CD4-positive, alpha-beta T cell (primary cell): Measurements from ENCODE around the gene SASH1. TPM values are rescaled to one million over a fixed set of nuclear protein-coding genes. Genes with fewer than 3 reads are reported as not detected.

Source experiments
- ATAC-seq: fragments of 200-7000 bp; cut with Tn5 transposase; one replicate; pipeline ENCODE4 v1.10.0; 2022; ENCODE audit warnings: mild to moderate bottlenecking; ENCODE audit not compliant: poor library complexity
- CTCF ChIA-PET: fragments of 350-600 bp; sonication (Branson Sonifier 250); formaldehyde crosslinking; loops from one replicate; lab custom pipeline; 2021; ENCODE audit warnings: antibody characterized with exemption, inconsistent platforms; lab: Charles Lee
- POLR2A ChIA-PET: fragments of 350-600 bp; sonication (Branson Sonifier 250); formaldehyde crosslinking; loops from one replicate; lab custom pipeline; 2021; ENCODE audit warnings: antibody characterized with exemption, inconsistent platforms; lab: Charles Lee
- DNase-seq, 14 experiments: peaks; one replicate each; pipeline ENCODE4 v3.0.0-alpha.2; 2013 to 2020; ENCODE audit warnings: mixed read lengths in 2 of 14
- H3K27ac ChIP-seq, 2 donors: one replicate each; pipeline versions ENCODE4 v1.5.1 to v1.7.0; 2013; ENCODE audit warnings: low read length in 2 of 2, low read depth in 1 of 2, mild to moderate bottlenecking in 1 of 2
- H3K27me3 ChIP-seq, 2 experiments: 1 replicate in 1 of 2; 2 replicates in 1 of 2; pipeline versions ENCODE4 v1.6.1 to v1.7.0; 2013; ENCODE audit warnings: low read length in 2 of 2, control low read depth in 1 of 2, mild to moderate bottlenecking in 1 of 2, moderate library complexity in 1 of 2; ENCODE audit not compliant: insufficient read depth in 2 of 2, control insufficient read depth in 1 of 2
- H3K36me3 ChIP-seq: one replicate; pipeline ENCODE4 v1.6.1; 2013; ENCODE audit warnings: low read length, control low read depth; ENCODE audit not compliant: insufficient read depth
- H3K4me1 ChIP-seq: one replicate; pipeline ENCODE4 v1.6.1; 2013; ENCODE audit warnings: low read length, control low read depth; ENCODE audit not compliant: insufficient read depth
- H3K4me3 ChIP-seq: one replicate; pipeline ENCODE4 v1.5.1; 2013; ENCODE audit warnings: mild to moderate bottlenecking, low read length, moderate library complexity
- H3K9me3 ChIP-seq, 2 experiments: 1 replicate in 1 of 2; 2 replicates in 1 of 2; pipeline versions ENCODE4 v1.6.1 to v1.7.0; 2013; ENCODE audit warnings: low read length in 2 of 2, mild to moderate bottlenecking in 2 of 2, control low read depth in 1 of 2, moderate library complexity in 1 of 2; ENCODE audit not compliant: control insufficient read depth in 1 of 2, insufficient read depth in 1 of 2
- H3K27ac Mint-ChIP-seq: one replicate; pipeline ENCODE4 v1.8.0; 2020; ENCODE audit warnings: mixed read lengths
- H3K27me3 Mint-ChIP-seq: one replicate; pipeline ENCODE4 v1.8.0; 2021; ENCODE audit warnings: mixed read lengths
- H3K36me3 Mint-ChIP-seq: one replicate; pipeline ENCODE4 v1.8.0; 2021; ENCODE audit warnings: low read depth, mixed read lengths
- H3K4me1 Mint-ChIP-seq: one replicate; pipeline ENCODE4 v1.8.0; 2021; ENCODE audit warnings: low read depth, mixed read lengths
- H3K4me3 Mint-ChIP-seq: one replicate; pipeline ENCODE4 v1.8.0; 2020; ENCODE audit warnings: mild to moderate bottlenecking, mixed read lengths
- H3K9me3 Mint-ChIP-seq: one replicate; pipeline ENCODE4 v1.8.0; 2020; ENCODE audit warnings: mixed read lengths
- intact Hi-C, 2 experiments: fragments of 100-400 bp; cut with DNase I in 1 of 2; cut with micrococcal nuclease in 1 of 2; formaldehyde crosslinking; loops; one replicate each; pipeline versions ENCODE4 v1.15.1 to v1.9.0; 2023 to 2025; cut with DNase I, micrococcal nuclease
- total RNA-seq, 174 experiments: library from RNA in 2 of 174; stranded (reverse) in 2 of 174; gene quantifications; one replicate each; pipeline ENCODE4 v1.2.3 and lab custom pipeline; 2021 to 2026
- TF ChIP-seq, protein P1 (sequence below): fragments of 200-600 bp; IDR thresholded peaks from one replicate; pipeline ENCODE4 v1.8.0; 2022; ENCODE audit warnings: antibody characterized with exemption, mild to moderate bottlenecking

Gene SASH1
- total RNA-seq, 2 experiments from 2014 or later = 0.58 to 0.75 TPM

- H3K4me3 Mint-ChIP-seq = no peak overlapping the region
- H3K27ac Mint-ChIP-seq = no peak overlapping the region
- ATAC-seq (peak; percentile 86), DNase-seq (peak; percentile 40 to 81 (median 56))
- H3K4me1 ChIP-seq = peaks cover 9% of the 10 kb centered on the region
- H3K27me3 ChIP-seq = no peaks in the 10 kb centered on the region
- no peaks in the 10 kb centered on the region for H3K36me3 ChIP-seq
- H3K4me1 Mint-ChIP-seq = peaks cover 8% of the 10 kb centered on the region
- peak overlapping the region; percentile 27 for H3K4me3 ChIP-seq
- POLR2A ChIA-PET = interaction anchor here (0.7 kb wide), 1 partner anchor 27 kb away, joined by 3 read pairs; no protein-coding TSS in a partner anchor
- TF ChIP-seq, protein P1, sequence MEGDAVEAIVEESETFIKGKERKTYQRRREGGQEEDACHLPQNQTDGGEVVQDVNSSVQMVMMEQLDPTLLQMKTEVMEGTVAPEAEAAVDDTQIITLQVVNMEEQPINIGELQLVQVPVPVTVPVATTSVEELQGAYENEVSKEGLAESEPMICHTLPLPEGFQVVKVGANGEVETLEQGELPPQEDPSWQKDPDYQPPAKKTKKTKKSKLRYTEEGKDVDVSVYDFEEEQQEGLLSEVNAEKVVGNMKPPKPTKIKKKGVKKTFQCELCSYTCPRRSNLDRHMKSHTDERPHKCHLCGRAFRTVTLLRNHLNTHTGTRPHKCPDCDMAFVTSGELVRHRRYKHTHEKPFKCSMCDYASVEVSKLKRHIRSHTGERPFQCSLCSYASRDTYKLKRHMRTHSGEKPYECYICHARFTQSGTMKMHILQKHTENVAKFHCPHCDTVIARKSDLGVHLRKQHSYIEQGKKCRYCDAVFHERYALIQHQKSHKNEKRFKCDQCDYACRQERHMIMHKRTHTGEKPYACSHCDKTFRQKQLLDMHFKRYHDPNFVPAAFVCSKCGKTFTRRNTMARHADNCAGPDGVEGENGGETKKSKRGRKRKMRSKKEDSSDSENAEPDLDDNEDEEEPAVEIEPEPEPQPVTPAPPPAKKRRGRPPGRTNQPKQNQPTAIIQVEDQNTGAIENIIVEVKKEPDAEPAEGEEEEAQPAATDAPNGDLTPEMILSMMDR = peak; percentile 91
- CTCF ChIA-PET = interaction anchor here (0.6 to 1.2 kb wide), 6 partner anchors 10 to 580 kb away, joined by 3 to 5 read pairs (median 3); no protein-coding TSS in a partner anchor
- no peaks in the 10 kb centered on the region for H3K36me3 Mint-ChIP-seq
- intact Hi-C loops = loop anchor here (1.0 to 5.0 kb wide), 4 partner anchors 222 to 872 kb away; no protein-coding TSS in a partner anchor
- peaks cover 5% of the 10 kb centered on the region for H3K9me3 Mint-ChIP-seq
- no peak overlapping the region for H3K27ac ChIP-seq
- H3K9me3 ChIP-seq = no peaks in the 10 kb centered on the region
- H3K27me3 Mint-ChIP-seq = peaks cover 26% of the 10 kb centered on the region
Observed at GRCh38 chr6:148559848-148560433, 217.3 kb downstream of the SASH1 start.

DNA sequence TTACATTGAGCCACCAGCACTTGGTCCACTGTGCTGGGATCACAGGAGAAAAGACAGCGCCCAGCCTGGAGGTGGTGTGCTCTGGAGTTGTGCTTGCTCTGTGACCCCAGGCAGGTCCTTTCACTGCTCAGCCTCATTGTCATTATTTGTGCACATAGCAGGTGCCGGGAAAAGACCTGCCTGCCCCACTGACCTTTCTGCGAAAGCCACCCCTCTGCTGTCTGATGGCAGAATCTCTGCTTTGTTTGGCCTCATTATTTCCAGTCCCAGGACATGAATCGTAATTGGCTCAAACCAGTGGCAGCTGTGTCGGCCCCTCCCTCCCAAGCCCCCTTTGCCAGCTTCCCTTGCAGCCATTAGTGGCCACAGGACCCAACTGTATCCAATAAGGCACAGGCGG is 219.0 kb downstream of the SASH1 start:
- no peaks in the 10 kb centered on the region for H3K9me3 Mint-ChIP-seq
- H3K4me1 Mint-ChIP-seq = peaks cover 8% of the 10 kb centered on the region
- TF ChIP-seq, protein P1 = no peak
- no peak overlapping the region for H3K27ac Mint-ChIP-seq
- peaks cover 18% of the 10 kb centered on the region for H3K27me3 Mint-ChIP-seq
- CTCF ChIA-PET = no interaction called here
- Histone ChIP-seq H3K4me3 (no peak overlapping the region), H3K27me3 (no peaks in the 10 kb centered on the region), H3K36me3 (no peaks in the 10 kb centered on the region), H3K9me3 (no peaks in the 10 kb centered on the region), H3K4me1 (peaks cover 18% of the 10 kb centered on the region), H3K27ac (no peak overlapping the region)
- H3K4me3 Mint-ChIP-seq = no peak overlapping the region
- DNase-seq (no peak), ATAC-seq (no peak)
- intact Hi-C loops = loop anchor here (5.0 kb wide), 2 partner anchors 221 to 386 kb away; no protein-coding TSS in a partner anchor
- no peaks in the 10 kb centered on the region for H3K36me3 Mint-ChIP-seq
- POLR2A ChIA-PET = interaction anchor here (1.0 kb wide), 1 partner anchor 16 kb away, joined by 3 read pairs; no protein-coding TSS in a partner anchor

DNA sequence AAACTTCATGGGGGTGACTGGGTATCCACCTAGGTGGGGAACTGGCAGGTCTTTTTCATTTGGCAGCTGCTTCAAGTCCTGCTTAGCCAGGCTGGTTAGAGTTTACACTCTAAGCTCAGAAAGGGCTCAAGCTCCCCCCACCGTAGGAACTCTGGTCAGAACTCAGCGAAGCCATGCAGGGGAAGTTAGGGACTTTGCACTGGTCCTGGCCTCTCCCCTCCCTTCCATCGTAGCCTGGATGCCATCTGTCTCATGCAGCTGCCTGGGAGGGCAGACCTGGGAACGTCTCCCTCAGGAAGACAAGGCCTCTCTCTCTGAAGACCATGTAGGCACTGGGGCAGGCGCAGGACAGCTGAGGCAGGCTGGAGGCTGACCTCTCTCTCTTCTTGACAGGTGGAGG is 220.4 kb downstream of the SASH1 start:
- no peak overlapping the region for H3K4me3 Mint-ChIP-seq
- no peaks in the 10 kb centered on the region for H3K9me3 Mint-ChIP-seq
- H3K4me1 Mint-ChIP-seq = peaks cover under 1% of the 10 kb centered on the region
- H3K27me3 Mint-ChIP-seq = peaks cover 18% of the 10 kb centered on the region
- H3K27me3 ChIP-seq = no peaks in the 10 kb centered on the region
- TF ChIP-seq, protein P1 = no peak
- intact Hi-C loops = loop anchor here (5.0 kb wide), 2 partner anchors 219 to 384 kb away; no protein-coding TSS in a partner anchor
- H3K4me1 ChIP-seq = peaks cover 15% of the 10 kb centered on the region
- ChIA-PET POLR2A (no interaction called here), CTCF (interaction anchor here (0.8 kb wide), 1 partner anchor 39 kb away, joined by 3 read pairs; no protein-coding TSS in a partner anchor)
- H3K36me3 ChIP-seq = no peaks in the 10 kb centered on the region
- no peaks in the 10 kb centered on the region for H3K36me3 Mint-ChIP-seq
- no peaks in the 10 kb centered on the region for H3K9me3 ChIP-seq
- H3K4me3 ChIP-seq = no peak overlapping the region
- H3K27ac Mint-ChIP-seq = no peak overlapping the region
- no peak overlapping the region for H3K27ac ChIP-seq
- DNase-seq = no peak
- no peak for ATAC-seq
